Epithelial cell of proximal tubule (primary cell): ENCODE results near the gene MORC4. TPM values are rescaled to one million over a fixed set of nuclear protein-coding genes. Genes with fewer than 3 reads are reported as not detected.
"Not testable (repeated sequence)": the region's sequence is repeated elsewhere in the genome, so short reads cannot be mapped to it uniquely, and the experiment has no call there.

ENCODE experiments used
- DNase-seq: peaks from one replicate; pipeline ENCODE4 v3.0.0-alpha.2; 2011; ENCODE audit warnings: low read depth
- H3K4me3 ChIP-seq: 2 replicates; pipeline ENCODE4 v1.5.1; 2011; ENCODE audit warnings: low read depth, mild to moderate bottlenecking, low read length
- total RNA-seq: library from RNA; depleted of rRNA; stranded (reverse); fragments of >200 nt; gene quantifications from 2 replicates; pipeline ENCODE4 v1.2.3, GENCODE V29; 2015
- TF ChIP-seq, protein P1 (sequence below): conservative IDR thresholded peaks from 2 replicates; pipeline ENCODE4 v1.5.1; 2012; ENCODE audit warnings: low read depth, mild to moderate bottlenecking, low read length

MORC4 gene
- total RNA-seq, 1 donor from 2014 or later, result 11.1 TPM

DNA sequence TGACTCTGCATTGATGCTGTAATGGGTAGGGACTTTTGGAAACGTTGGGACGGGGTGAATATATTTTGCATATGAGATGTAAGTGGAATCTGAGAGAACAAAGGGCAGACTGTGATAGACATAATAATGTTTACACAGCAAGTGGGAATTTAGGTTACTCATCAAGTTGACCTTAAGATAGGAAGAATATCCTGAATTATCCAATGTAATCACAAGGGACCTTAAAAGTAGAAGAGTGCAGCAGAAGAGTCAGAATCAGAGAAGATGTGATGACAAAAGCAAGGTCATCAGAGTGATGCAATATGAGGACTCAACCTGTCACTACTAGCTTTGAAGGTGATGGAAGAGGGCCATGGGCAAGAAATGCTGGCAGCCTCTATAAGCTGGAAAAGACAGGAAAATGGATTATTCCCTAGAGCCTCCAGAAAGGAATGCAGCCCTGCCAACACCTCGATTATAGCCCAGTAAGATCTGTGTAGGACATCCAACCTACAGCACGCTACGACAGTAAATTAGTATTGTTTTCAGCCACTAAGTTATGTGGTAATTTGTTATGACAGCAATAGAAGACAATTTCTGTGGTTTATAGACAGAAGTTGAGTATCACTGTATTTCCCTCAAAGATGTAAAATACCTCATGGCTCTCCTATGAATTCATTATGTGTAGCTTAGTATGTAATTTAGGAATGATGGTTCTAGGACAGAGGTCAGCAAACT lies 26.4 kb downstream of the MORC4 start:
- no peak overlapping the region for H3K4me3 ChIP-seq
- DNase-seq, result no peak
- TF ChIP-seq, protein P1, sequence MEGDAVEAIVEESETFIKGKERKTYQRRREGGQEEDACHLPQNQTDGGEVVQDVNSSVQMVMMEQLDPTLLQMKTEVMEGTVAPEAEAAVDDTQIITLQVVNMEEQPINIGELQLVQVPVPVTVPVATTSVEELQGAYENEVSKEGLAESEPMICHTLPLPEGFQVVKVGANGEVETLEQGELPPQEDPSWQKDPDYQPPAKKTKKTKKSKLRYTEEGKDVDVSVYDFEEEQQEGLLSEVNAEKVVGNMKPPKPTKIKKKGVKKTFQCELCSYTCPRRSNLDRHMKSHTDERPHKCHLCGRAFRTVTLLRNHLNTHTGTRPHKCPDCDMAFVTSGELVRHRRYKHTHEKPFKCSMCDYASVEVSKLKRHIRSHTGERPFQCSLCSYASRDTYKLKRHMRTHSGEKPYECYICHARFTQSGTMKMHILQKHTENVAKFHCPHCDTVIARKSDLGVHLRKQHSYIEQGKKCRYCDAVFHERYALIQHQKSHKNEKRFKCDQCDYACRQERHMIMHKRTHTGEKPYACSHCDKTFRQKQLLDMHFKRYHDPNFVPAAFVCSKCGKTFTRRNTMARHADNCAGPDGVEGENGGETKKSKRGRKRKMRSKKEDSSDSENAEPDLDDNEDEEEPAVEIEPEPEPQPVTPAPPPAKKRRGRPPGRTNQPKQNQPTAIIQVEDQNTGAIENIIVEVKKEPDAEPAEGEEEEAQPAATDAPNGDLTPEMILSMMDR, result no peak

DNA sequence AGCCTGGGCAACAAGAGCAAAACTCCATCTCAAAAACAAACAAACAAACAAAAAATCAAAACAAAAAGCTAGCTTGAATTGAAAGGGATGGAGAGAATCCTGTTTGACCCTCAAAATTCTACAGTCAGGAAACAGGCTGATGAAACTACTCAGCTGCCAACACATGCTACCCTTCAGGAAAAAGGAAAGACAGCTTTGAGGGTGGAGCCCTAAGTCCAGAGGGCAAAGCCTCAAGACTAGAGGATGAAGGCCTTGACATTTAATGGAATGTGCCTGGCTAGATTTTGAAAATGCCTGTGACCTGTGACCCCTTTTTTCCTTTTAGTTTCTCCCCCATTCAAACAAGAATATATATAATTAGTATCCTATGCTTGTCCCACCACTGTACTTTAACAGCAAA lies 27.1 kb downstream of the MORC4 start:
- H3K4me3 ChIP-seq, result no peak overlapping the region
- TF ChIP-seq, protein P1, result no peak
- no peak for DNase-seq

DNA sequence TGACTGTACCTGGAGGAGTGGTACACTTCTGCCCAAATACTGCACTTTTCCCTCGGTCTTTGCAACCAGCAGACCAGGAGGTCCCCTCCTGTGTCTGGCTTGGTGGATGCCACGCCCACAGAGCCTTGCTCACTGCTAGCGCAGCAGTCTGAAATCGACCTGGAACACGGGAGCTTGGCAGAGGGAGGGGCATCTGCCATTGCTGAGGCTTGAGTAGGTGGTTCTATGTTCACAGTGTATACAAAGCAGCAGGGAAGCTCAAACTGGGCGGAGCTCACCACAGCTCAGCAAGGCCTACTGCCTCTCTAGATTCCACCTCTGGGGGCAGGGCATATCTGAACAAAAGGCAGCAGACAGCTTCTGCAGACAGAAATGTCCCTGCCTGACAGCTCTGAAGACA lies 33.5 kb downstream of the MORC4 start:
- not testable (repeated sequence) for DNase-seq, H3K4me3 ChIP-seq

DNA sequence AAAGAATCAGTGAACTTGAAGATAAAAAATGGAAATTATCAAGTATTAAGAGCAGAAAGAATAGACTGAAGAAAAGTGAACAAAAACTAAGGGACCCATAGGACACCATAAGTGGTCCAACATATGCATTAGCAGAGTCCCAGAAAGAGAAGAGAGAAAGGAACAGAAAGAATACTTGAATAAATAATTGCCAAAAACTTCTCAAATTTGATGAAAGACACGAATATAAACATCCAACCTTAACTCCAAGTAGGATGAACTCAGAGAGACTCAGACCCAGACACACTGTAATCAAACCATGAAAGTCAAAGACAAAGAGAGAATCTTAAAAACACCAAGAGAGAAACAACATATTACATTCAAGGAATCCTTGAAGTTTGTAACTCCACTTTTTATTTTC lies 35.7 kb downstream of the MORC4 start:
- no peak overlapping the region for H3K4me3 ChIP-seq
- DNase-seq, result no peak
- TF ChIP-seq, protein P1, result no peak

DNA sequence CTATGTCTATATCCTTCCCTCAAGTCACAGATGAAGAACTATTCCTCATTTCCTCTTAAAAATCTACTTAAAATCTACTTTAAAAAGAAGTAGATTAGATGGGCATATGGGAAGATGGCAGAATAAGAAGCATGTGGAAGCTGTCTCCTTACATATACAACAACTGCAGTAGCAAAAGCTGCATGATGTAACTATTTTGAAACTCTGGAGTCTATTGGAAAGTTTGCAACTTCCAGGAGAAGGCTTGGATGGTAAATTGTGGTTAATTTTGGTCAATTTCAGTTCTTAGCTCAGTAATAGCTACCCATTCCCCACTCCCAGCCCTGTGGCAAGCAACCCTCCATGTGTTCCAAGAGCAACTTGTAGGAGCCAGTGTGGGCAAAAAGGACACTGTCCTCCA lies 36.9 kb downstream of the MORC4 start:
- H3K4me3 ChIP-seq, result no peak overlapping the region
- DNase-seq, result no peak
- TF ChIP-seq, protein P1, result no peak

DNA sequence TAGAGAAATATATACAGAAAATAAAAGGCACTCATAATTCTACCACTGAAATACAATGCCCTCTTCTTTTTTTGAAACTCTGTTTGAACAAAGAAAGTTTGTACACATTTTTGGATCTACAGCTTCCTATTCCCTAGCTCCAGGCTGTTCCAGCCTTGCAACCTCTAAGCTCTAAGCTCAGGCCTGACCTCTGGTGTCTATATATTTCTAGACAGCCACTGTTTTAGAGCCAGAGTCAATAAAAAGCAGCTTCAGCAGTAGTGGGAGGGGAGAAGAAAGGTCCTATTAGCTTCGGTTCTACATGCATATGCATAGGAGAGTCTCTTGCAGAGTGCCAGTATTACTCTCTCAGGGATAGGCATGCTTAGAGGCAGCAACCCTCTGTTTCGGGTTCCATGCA lies 40.1 kb downstream of the MORC4 start:
- TF ChIP-seq, protein P1, result peak; percentile 58
- DNase-seq, result no peak
- no peak overlapping the region for H3K4me3 ChIP-seq

DNA sequence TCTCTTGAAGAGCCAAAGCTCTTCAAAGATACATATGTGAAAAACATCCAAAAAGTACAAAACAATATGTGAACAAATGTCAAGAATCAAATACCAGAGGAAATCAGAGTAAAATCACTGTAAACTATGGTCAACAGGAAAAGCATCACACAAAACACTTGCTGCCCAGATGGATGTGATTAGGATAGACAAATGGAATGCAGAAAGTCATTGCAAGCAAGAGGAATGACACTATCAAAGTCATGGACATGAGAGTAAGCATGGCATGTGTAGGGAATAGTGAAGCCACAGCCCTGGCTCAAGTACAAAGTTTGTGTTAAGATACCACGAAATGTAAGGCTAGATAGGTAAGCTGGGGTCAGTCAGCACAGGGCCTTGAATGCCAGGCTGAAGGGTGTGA lies 42.2 kb downstream of the MORC4 start:
- TF ChIP-seq, protein P1, result no peak
- no peak for DNase-seq
- no peak overlapping the region for H3K4me3 ChIP-seq
